Measurements from ENCODE around the gene SEPTIN5. TPM values are rescaled to one million over a fixed set of nuclear protein-coding genes. Genes with fewer than 3 reads are reported as not detected.

The SEPTIN5 gene
- total and polyA plus RNA-seq, 9 of the 15 experiments (the other 6 are each of a cell fraction or from before 2014, with no cell fraction given) = 0.03 to 195 (median 119) TPM

GRCh38 chr22:19723232-19723982 is 9.1 kb downstream of the SEPTIN5 start, which contains the start of gene GP1BB (continued):
- TF ChIP-seq ZNF75A (CRISPR knock-in tag; IDR thresholded peaks at IDR 0.05) = no peak
- peak; percentile 92 for TF ChIP-seq WHSC1 (IDR thresholded peaks at IDR 0.05; ENCODE audit: low read length)
- TF ChIP-seq POLR2B (IDR thresholded peaks at IDR 0.05; ENCODE audit: low read depth, partially characterized antibody) = peak; percentile 98
- no peak for TF ChIP-seq ZBTB49 (CRISPR knock-in tag; IDR thresholded peaks at IDR 0.05; ENCODE audit: borderline replicate concordance)
- TF ChIP-seq POLR2A (conservative IDR thresholded peaks at IDR 0.05) = peak; percentile 99
- no peak for TF ChIP-seq BCLAF1 (IDR thresholded peaks at IDR 0.05; ENCODE audit: borderline replicate concordance in 1 of 2, control insufficient read depth in 1 of 2, low read depth in 2 of 2, low read length in 1 of 2)
- peak; percentile 100 for TF ChIP-seq BCOR (IDR thresholded peaks at IDR 0.05)
- peak; percentile 72 for TF ChIP-seq ZFP36 (IDR thresholded peaks at IDR 0.05; ENCODE audit: low read depth, low read length, partially characterized antibody)
- TF ChIP-seq, protein P1, sequence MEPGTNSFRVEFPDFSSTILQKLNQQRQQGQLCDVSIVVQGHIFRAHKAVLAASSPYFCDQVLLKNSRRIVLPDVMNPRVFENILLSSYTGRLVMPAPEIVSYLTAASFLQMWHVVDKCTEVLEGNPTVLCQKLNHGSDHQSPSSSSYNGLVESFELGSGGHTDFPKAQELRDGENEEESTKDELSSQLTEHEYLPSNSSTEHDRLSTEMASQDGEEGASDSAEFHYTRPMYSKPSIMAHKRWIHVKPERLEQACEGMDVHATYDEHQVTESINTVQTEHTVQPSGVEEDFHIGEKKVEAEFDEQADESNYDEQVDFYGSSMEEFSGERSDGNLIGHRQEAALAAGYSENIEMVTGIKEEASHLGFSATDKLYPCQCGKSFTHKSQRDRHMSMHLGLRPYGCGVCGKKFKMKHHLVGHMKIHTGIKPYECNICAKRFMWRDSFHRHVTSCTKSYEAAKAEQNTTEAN (CRISPR knock-in tag; IDR thresholded peaks at IDR 0.05) = no peak
- TF ChIP-seq HDAC1 (IDR thresholded peaks at IDR 0.05) = peak in 1 of 2 experiments; percentile 100; a peak in 2 of 4 replicates
- peak; percentile 92 for TF ChIP-seq POLR2G (IDR thresholded peaks at IDR 0.05; ENCODE audit: low read depth, low read length)
- peak; percentile 92 for TF ChIP-seq RBFOX2 (IDR thresholded peaks at IDR 0.05; ENCODE audit: low read depth, low read length)
- TF ChIP-seq MAFF (IDR thresholded peaks at IDR 0.05; ENCODE audit: low read length) = no peak; the same call in 1 of the 2 replicates
- TF ChIP-seq PCBP2 (IDR thresholded peaks at IDR 0.05; ENCODE audit: low read depth, low read length, poor library complexity, severe bottlenecking) = no peak
- TF ChIP-seq SMARCC2 (IDR thresholded peaks at IDR 0.05; ENCODE audit: low read depth) = peak; percentile 98
- peak; percentile 90; the same call in 1 of the 2 replicates for TF ChIP-seq RHOXF2B (CRISPR knock-in tag; conservative IDR thresholded peaks at IDR 0.05)
- TF ChIP-seq CHD2 (IDR thresholded peaks at IDR 0.05; ENCODE audit: low read depth, low read length) = peak; percentile 66
- peak; percentile 99 for TF ChIP-seq GATAD2A (IDR thresholded peaks at IDR 0.05)
- peak; percentile 70 for TF ChIP-seq HCFC1 (IDR thresholded peaks at IDR 0.05; ENCODE audit: low read depth, low read length)
- TF ChIP-seq, protein P2, sequence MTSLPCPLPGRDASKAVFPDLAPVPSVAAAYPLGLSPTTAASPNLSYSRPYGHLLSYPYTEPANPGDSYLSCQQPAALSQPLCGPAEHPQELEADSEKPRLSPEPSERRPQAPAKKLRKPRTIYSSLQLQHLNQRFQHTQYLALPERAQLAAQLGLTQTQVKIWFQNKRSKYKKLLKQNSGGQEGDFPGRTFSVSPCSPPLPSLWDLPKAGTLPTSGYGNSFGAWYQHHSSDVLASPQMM (CRISPR knock-in tag; IDR thresholded peaks at IDR 0.05) = no peak
- no peak; the same call in none of the 2 replicates for TF ChIP-seq BRD4 (IDR thresholded peaks at IDR 0.05)
- TF ChIP-seq DIDO1 (tag; IDR thresholded peaks at IDR 0.05; ENCODE audit: low read depth) = peak; percentile 88
- no peak for TF ChIP-seq TGIF2 (CRISPR knock-in tag; IDR thresholded peaks at IDR 0.05)
